ENCODE measurements around the gene PLXDC2.

The PLXDC2 gene

GRCh38 chr10:20303453-20304152, 487.4 kb downstream of the PLXDC2 start:
- no peak for DNase-seq (ENCODE audit: insufficient read length, low spot score)
- FAIRE-seq = no peak
- TF ChIP-seq, protein P1, sequence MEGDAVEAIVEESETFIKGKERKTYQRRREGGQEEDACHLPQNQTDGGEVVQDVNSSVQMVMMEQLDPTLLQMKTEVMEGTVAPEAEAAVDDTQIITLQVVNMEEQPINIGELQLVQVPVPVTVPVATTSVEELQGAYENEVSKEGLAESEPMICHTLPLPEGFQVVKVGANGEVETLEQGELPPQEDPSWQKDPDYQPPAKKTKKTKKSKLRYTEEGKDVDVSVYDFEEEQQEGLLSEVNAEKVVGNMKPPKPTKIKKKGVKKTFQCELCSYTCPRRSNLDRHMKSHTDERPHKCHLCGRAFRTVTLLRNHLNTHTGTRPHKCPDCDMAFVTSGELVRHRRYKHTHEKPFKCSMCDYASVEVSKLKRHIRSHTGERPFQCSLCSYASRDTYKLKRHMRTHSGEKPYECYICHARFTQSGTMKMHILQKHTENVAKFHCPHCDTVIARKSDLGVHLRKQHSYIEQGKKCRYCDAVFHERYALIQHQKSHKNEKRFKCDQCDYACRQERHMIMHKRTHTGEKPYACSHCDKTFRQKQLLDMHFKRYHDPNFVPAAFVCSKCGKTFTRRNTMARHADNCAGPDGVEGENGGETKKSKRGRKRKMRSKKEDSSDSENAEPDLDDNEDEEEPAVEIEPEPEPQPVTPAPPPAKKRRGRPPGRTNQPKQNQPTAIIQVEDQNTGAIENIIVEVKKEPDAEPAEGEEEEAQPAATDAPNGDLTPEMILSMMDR (IDR thresholded peaks at IDR 0.05; ENCODE audit: insufficient read depth, missing control alignments) = no peak

DNA sequence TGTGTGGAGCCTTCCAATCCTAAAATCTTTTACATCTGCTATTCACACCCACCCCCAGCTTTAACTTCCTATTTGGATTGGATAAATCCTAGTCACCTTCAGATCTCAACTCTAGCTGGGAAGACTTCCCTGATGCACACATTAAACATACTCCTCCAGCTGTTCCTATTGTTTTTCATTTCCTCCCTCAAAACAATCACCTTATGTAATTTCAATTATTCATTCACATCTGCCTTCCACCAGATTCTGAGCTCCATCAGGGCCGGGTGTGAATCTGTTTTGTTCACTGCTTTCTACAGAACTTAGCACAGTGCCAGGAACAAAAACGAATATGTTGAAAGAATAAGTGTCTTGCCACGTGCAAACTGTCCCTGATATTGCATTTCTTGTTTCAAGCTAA, 497.4 kb downstream of the PLXDC2 start:
- no peak for DNase-seq (ENCODE audit: insufficient read length, low spot score)
- no peak for FAIRE-seq
- TF ChIP-seq, protein P1 (IDR thresholded peaks at IDR 0.05; ENCODE audit: insufficient read depth, missing control alignments) = no peak

GRCh38 chr10:20314431-20314830, 498.2 kb downstream of the PLXDC2 start:
- DNase-seq (ENCODE audit: insufficient read length, low spot score) (no peak), FAIRE-seq (no peak)

GRCh38 chr10:20327954-20328353, 511.7 kb downstream of the PLXDC2 start:
- FAIRE-seq (no peak), DNase-seq (ENCODE audit: insufficient read length, low spot score) (no peak)

More at GRCh38 chr10:20314431-20314830, 498.2 kb downstream of the PLXDC2 start:
- TF ChIP-seq, protein P1 (IDR thresholded peaks at IDR 0.05; ENCODE audit: insufficient read depth, missing control alignments) = no peak

DNA sequence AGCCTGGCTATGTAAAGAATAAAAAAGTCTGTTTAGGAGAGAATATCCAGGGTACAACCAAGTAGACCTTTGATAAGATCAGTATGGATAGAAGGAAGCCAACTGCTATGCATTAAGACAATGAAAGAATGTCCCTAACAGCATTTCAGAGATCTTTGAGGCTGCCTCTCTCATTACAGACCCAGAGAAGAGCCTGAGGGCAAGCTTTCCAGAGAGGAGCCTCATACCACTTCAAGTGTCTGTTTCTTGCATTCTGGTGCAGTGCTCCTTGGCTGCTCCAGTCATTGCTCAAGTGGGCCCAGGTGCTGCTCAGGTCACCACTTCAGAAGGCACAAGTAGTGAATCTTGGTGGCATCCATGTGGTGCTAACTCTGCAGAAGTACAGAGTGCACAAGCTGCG, 514.0 kb downstream of the PLXDC2 start:
- TF ChIP-seq, protein P1 (IDR thresholded peaks at IDR 0.05; ENCODE audit: insufficient read depth, missing control alignments) = no peak
- DNase-seq (ENCODE audit: insufficient read length, low spot score) (no peak), FAIRE-seq (no peak)

More at GRCh38 chr10:20327954-20328353, 511.7 kb downstream of the PLXDC2 start:
- TF ChIP-seq, protein P1 (IDR thresholded peaks at IDR 0.05; ENCODE audit: insufficient read depth, missing control alignments) = no peak

- TF ChIP-seq, protein P1 (IDR thresholded peaks at IDR 0.05; ENCODE audit: insufficient read depth, missing control alignments) = no peak
- no peak for DNase-seq (ENCODE audit: insufficient read length, low spot score)
These were observed 518.3 kb downstream of the PLXDC2 start for GRCh38 chr10:20334559-20334958.

More at GRCh38 chr10:20334559-20334958, 518.3 kb downstream of the PLXDC2 start:
- FAIRE-seq = no peak

Data from D721Med (cell line).